H1 (cell line): ENCODE data around the gene GABPB1.

ENCODE experiments used
- CTCF ChIP-seq, 3 experiments: IDR thresholded peaks; 1 replicate in 2 of 3; 2 replicates in 1 of 3; pipeline versions ENCODE4 v1.5.1 to v1.6.1; 2011; ENCODE audit warnings: low read length in 3 of 3, mild to moderate bottlenecking in 3 of 3, inconsistent platforms in 2 of 3, low read depth in 1 of 3, moderate library complexity in 1 of 3; ENCODE audit not compliant: insufficient read depth in 1 of 3; ENCODE audit errors: control extremely low read depth in 1 of 3
- EP300 ChIP-seq, 2 experiments: IDR thresholded peaks; 1 replicate in 1 of 2; 2 replicates in 1 of 2; pipeline ENCODE4 v1.6.1; 2011 to 2012; ENCODE audit warnings: low read depth in 2 of 2, low read length in 2 of 2, mild to moderate bottlenecking in 2 of 2, borderline replicate concordance in 1 of 2, inconsistent platforms in 1 of 2, moderate library complexity in 1 of 2
- POLR2A ChIP-seq, 2 experiments: IDR thresholded peaks; 1 replicate in 1 of 2; 2 replicates in 1 of 2; pipeline ENCODE4 v1.6.1; 2011; ENCODE audit warnings: low read depth in 2 of 2, low read length in 2 of 2, mild to moderate bottlenecking in 2 of 2; ENCODE audit errors: control extremely low read depth in 1 of 2
- POU5F1 ChIP-seq: IDR thresholded peaks from 2 replicates; pipeline ENCODE4 v1.6.1; 2011; ENCODE audit warnings: low read depth, mild to moderate bottlenecking, low read length, moderate library complexity
- RAD21 ChIP-seq, 2 experiments: IDR thresholded peaks in 1 of 2; conservative IDR thresholded peaks in 1 of 2; 2 replicates each; pipeline ENCODE4 v1.6.1; 2011; ENCODE audit warnings: low read depth in 2 of 2, low read length in 2 of 2, improper control_type of control experiment in 1 of 2, inconsistent platforms in 1 of 2, mild to moderate bottlenecking in 1 of 2, moderate library complexity in 1 of 2
- SP1 ChIP-seq: IDR thresholded peaks from 2 replicates; pipeline ENCODE4 v1.6.1; 2011; ENCODE audit warnings: low read depth, low read length
- TAF1 ChIP-seq: IDR thresholded peaks from 2 replicates; pipeline ENCODE4 v1.6.1; 2011; ENCODE audit warnings: mild to moderate bottlenecking, low read depth, low read length
- TEAD4 ChIP-seq: IDR thresholded peaks from 2 replicates; pipeline ENCODE4 v1.6.1; 2012; ENCODE audit warnings: low read depth, low read length, inconsistent platforms, mixed read lengths

- TF ChIP-seq CTCF (IDR thresholded peaks at IDR 0.05; ENCODE audit: control extremely low read depth in 1 of 3, insufficient read depth in 1 of 3, low read depth in 1 of 3, low read length in 3 of 3), result no peak
- no peak for TF ChIP-seq TEAD4
- no peak for TF ChIP-seq RAD21 (IDR thresholded peaks at IDR 0.05 in 1 of 2, conservative IDR thresholded peaks at IDR 0.05 in 1 of 2; ENCODE audit: low read depth in 2 of 2, low read length in 2 of 2)
- no peak for TF ChIP-seq POU5F1
- no peak for TF ChIP-seq POLR2A (IDR thresholded peaks at IDR 0.05; ENCODE audit: control extremely low read depth in 1 of 2, low read depth in 2 of 2, low read length in 2 of 2)
- TF ChIP-seq EP300 (IDR thresholded peaks at IDR 0.05; ENCODE audit: borderline replicate concordance in 1 of 2, low read depth in 2 of 2, low read length in 2 of 2), result no peak
- no peak for TF ChIP-seq TAF1
- TF ChIP-seq SP1, result no peak
Measured at GRCh38 chr15:50298340-50298739, 56.7 kb downstream of the GABPB1 start.
